ENCODE results near the gene ZFHX3.
"Not testable (repeated sequence)": the region's sequence is repeated elsewhere in the genome, so short reads cannot be mapped to it uniquely, and the experiment has no call there.

DNA sequence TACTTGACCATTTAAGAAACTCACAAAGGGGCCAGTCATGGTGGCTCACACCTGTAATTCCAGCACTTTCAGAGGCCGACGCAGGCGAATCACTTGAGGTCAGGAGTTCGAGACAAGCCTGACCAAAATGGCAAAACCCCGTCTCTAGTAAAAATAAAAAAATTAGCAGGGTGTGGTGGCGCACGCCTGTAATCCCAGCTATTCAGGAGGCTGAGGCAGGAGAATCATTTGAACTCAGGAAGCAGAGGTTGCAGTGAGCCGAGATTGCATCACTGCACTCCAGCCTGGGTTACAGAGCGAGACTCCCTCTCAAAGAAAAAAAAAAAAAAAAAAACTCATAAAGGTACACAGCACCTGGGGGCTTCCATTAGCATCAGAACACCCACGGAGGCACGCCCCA, 38.2 kb downstream of the ZFHX3 start:
- TF ChIP-seq, protein P1, sequence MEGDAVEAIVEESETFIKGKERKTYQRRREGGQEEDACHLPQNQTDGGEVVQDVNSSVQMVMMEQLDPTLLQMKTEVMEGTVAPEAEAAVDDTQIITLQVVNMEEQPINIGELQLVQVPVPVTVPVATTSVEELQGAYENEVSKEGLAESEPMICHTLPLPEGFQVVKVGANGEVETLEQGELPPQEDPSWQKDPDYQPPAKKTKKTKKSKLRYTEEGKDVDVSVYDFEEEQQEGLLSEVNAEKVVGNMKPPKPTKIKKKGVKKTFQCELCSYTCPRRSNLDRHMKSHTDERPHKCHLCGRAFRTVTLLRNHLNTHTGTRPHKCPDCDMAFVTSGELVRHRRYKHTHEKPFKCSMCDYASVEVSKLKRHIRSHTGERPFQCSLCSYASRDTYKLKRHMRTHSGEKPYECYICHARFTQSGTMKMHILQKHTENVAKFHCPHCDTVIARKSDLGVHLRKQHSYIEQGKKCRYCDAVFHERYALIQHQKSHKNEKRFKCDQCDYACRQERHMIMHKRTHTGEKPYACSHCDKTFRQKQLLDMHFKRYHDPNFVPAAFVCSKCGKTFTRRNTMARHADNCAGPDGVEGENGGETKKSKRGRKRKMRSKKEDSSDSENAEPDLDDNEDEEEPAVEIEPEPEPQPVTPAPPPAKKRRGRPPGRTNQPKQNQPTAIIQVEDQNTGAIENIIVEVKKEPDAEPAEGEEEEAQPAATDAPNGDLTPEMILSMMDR (IDR thresholded peaks at IDR 0.05; ENCODE audit: low read depth, low read length): not testable (repeated sequence)
- not testable (repeated sequence) for TF ChIP-seq EZH2phosphoT487 (IDR thresholded peaks at IDR 0.05; ENCODE audit: low read depth)
